ENCODE data around the gene RANBP10.

RANBP10 gene

GRCh38 chr16:67731071-67731752 is 75.1 kb downstream of the RANBP10 start:
- H3K4me1 ChIP-seq (ENCODE audit: control insufficient read depth in 2 of 2, insufficient read depth in 2 of 2, low read length in 2 of 2), result no peaks in the 10 kb centered on the region
- no peaks in the 10 kb centered on the region for H3K9me3 ChIP-seq (ENCODE audit: control insufficient read depth in 2 of 2, low read length in 2 of 2)
- H3K9ac ChIP-seq (ENCODE audit: low read depth in 1 of 2, low read length in 2 of 2), result no peak overlapping the region
- H3K4me3 ChIP-seq (ENCODE audit: low read length in 2 of 2), result no peak overlapping the region
- H3K27me3 ChIP-seq (ENCODE audit: control insufficient read depth in 2 of 2, insufficient read depth in 2 of 2, low read length in 2 of 2), result no peaks in the 10 kb centered on the region
- H3K36me3 ChIP-seq (ENCODE audit: control insufficient read depth in 2 of 2, insufficient read depth in 2 of 2, low read length in 2 of 2), result peaks cover 47 to 76% of the 10 kb centered on the region in 2 donors
- H3K27ac ChIP-seq (ENCODE audit: low read depth in 2 of 2, low read length in 2 of 2), result no peak overlapping the region

GRCh38 chr16:67730326-67730725 is 76.0 kb downstream of the RANBP10 start:
- Histone ChIP-seq H3K4me3 (ENCODE audit: low read length in 2 of 2) (no peak overlapping the region), H3K9ac (ENCODE audit: low read depth in 1 of 2, low read length in 2 of 2) (no peak overlapping the region), H3K4me1 (ENCODE audit: control insufficient read depth in 2 of 2, insufficient read depth in 2 of 2, low read length in 2 of 2) (no peaks in the 10 kb centered on the region), H3K36me3 (ENCODE audit: control insufficient read depth in 2 of 2, insufficient read depth in 2 of 2, low read length in 2 of 2) (peaks cover 49 to 80% of the 10 kb centered on the region in 2 donors), H3K27me3 (ENCODE audit: control insufficient read depth in 2 of 2, insufficient read depth in 2 of 2, low read length in 2 of 2) (no peaks in the 10 kb centered on the region), H3K27ac (ENCODE audit: low read depth in 2 of 2, low read length in 2 of 2) (no peak overlapping the region), H3K9me3 (ENCODE audit: control insufficient read depth in 2 of 2, low read length in 2 of 2) (no peaks in the 10 kb centered on the region)

DNA sequence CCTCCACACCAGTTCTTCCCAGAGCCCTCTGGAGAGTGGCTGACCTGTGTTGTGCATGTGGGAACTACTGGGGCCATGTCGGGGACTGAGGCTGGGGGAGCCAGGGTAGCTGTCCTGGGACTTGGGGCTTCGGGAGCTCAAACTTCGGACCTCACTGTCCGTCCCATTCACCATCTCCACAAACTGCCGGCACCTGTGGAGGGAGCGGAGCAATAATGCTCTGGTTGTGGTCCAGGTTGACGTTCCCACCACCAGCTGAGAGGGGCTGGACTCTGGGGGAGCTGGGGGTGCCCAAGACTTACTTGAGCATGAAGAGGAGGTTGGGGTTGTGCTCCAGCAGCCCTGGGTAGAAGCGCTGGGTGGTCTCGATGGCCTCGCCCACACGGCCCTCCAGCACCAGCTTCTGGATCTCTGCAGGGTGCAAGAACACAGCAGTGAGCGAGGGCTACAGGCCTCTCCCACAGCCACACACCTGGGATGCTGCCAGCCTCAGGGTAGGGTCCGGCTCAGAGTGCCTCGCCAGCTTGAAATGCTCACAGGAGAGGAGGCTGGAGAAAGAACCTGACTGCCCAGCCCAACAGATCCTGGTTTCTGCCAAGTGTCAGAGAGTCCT is 76.6 kb downstream of the RANBP10 start:
- Histone ChIP-seq H3K9me3 (ENCODE audit: control insufficient read depth in 2 of 2, low read length in 2 of 2) (no peaks in the 10 kb centered on the region), H3K4me1 (ENCODE audit: control insufficient read depth in 2 of 2, insufficient read depth in 2 of 2, low read length in 2 of 2) (no peaks in the 10 kb centered on the region), H3K27me3 (ENCODE audit: control insufficient read depth in 2 of 2, insufficient read depth in 2 of 2, low read length in 2 of 2) (no peaks in the 10 kb centered on the region), H3K4me3 (ENCODE audit: low read length in 2 of 2) (no peak overlapping the region), H3K9ac (ENCODE audit: low read depth in 1 of 2, low read length in 2 of 2) (no peak overlapping the region), H3K36me3 (ENCODE audit: control insufficient read depth in 2 of 2, insufficient read depth in 2 of 2, low read length in 2 of 2) (peaks cover 54 to 80% of the 10 kb centered on the region in 2 donors), H3K27ac (ENCODE audit: low read depth in 2 of 2, low read length in 2 of 2) (no peak overlapping the region)

GRCh38 chr16:67727521-67728485 is 78.6 kb downstream of the RANBP10 start:
- H3K36me3 ChIP-seq (ENCODE audit: control insufficient read depth in 2 of 2, insufficient read depth in 2 of 2, low read length in 2 of 2), result peaks cover 55 to 73% of the 10 kb centered on the region in 2 donors

GRCh38 chr16:67726106-67727034 is 80.0 kb downstream of the RANBP10 start:
- Histone ChIP-seq H3K27ac (ENCODE audit: low read depth in 2 of 2, low read length in 2 of 2) (no peak overlapping the region), H3K36me3 (ENCODE audit: control insufficient read depth in 2 of 2, insufficient read depth in 2 of 2, low read length in 2 of 2) (peaks cover 51 to 63% of the 10 kb centered on the region in 2 donors), H3K4me3 (ENCODE audit: low read length in 2 of 2) (no peak overlapping the region), H3K27me3 (ENCODE audit: control insufficient read depth in 2 of 2, insufficient read depth in 2 of 2, low read length in 2 of 2) (no peaks in the 10 kb centered on the region), H3K9ac (ENCODE audit: low read depth in 1 of 2, low read length in 2 of 2) (no peak overlapping the region), H3K4me1 (ENCODE audit: control insufficient read depth in 2 of 2, insufficient read depth in 2 of 2, low read length in 2 of 2) (no peaks in the 10 kb centered on the region), H3K9me3 (ENCODE audit: control insufficient read depth in 2 of 2, low read length in 2 of 2) (no peaks in the 10 kb centered on the region)

More at GRCh38 chr16:67727521-67728485, 78.6 kb downstream of the RANBP10 start:
- Histone ChIP-seq H3K27me3 (ENCODE audit: control insufficient read depth in 2 of 2, insufficient read depth in 2 of 2, low read length in 2 of 2) (no peaks in the 10 kb centered on the region), H3K9ac (ENCODE audit: low read depth in 1 of 2, low read length in 2 of 2) (no peak overlapping the region), H3K27ac (ENCODE audit: low read depth in 2 of 2, low read length in 2 of 2) (no peak overlapping the region), H3K4me1 (ENCODE audit: control insufficient read depth in 2 of 2, insufficient read depth in 2 of 2, low read length in 2 of 2) (no peaks in the 10 kb centered on the region), H3K4me3 (ENCODE audit: low read length in 2 of 2) (no peak overlapping the region), H3K9me3 (ENCODE audit: control insufficient read depth in 2 of 2, low read length in 2 of 2) (no peaks in the 10 kb centered on the region)

- Histone ChIP-seq H3K4me1 (ENCODE audit: control insufficient read depth in 2 of 2, insufficient read depth in 2 of 2, low read length in 2 of 2) (peaks cover 9% of the 10 kb centered on the region in 2 donors), H3K4me3 (ENCODE audit: low read length in 2 of 2) (no peak overlapping the region), H3K9ac (ENCODE audit: low read depth in 1 of 2, low read length in 2 of 2) (no peak overlapping the region), H3K27ac (ENCODE audit: low read depth in 2 of 2, low read length in 2 of 2) (no peak overlapping the region), H3K36me3 (ENCODE audit: control insufficient read depth in 2 of 2, insufficient read depth in 2 of 2, low read length in 2 of 2) (peaks cover 28 to 40% of the 10 kb centered on the region in 2 donors), H3K9me3 (ENCODE audit: control insufficient read depth in 2 of 2, low read length in 2 of 2) (no peaks in the 10 kb centered on the region), H3K27me3 (ENCODE audit: control insufficient read depth in 2 of 2, insufficient read depth in 2 of 2, low read length in 2 of 2) (no peaks in the 10 kb centered on the region)
Observed at GRCh38 chr16:67723911-67724305, 82.5 kb downstream of the RANBP10 start.

DNA sequence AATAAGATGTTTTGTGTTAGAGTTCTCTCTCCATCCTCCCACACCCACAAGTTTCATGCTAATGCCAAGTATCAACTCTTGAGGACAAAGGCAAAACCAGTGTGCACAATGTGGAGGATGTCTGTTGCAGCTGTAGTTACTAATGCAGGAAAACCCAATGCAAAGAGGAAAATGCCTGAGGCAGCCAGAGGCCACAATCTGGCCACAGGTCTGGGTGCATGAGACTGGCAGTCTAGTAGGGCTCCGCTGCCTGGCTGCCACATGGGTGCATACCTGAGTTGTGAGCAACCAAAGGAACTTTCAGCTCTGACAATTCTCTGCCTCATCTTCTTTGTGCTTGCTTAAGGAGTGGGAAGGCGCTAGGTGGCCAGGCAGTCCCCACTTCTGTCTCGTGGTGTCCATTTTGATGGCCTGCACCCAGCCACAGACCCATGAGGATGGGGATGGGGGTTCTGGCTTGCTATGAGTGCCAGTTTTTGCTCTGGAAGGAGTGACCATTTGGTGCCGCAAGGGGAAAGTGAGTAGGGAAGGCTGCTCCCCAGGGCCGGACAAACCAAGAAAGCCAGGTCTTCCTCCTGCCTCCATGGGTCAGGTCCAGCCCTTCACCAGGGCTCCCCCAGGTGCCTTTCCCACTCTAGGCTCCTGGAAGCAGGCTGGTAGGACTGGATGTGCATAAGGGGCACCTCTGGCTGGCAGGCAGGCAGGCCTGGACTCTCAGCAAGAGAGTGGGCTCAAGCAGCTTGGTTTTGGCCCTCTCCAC is 83.0 kb downstream of the RANBP10 start:
- H3K4me1 ChIP-seq (ENCODE audit: control insufficient read depth in 2 of 2, insufficient read depth in 2 of 2, low read length in 2 of 2), result peaks cover 12 to 14% of the 10 kb centered on the region in 2 donors
- no peak overlapping the region for H3K27ac ChIP-seq (ENCODE audit: low read depth in 2 of 2, low read length in 2 of 2)
- no peak overlapping the region for H3K9ac ChIP-seq (ENCODE audit: low read depth in 1 of 2, low read length in 2 of 2)
- no peaks in the 10 kb centered on the region for H3K27me3 ChIP-seq (ENCODE audit: control insufficient read depth in 2 of 2, insufficient read depth in 2 of 2, low read length in 2 of 2)
- no peaks in the 10 kb centered on the region for H3K9me3 ChIP-seq (ENCODE audit: control insufficient read depth in 2 of 2, low read length in 2 of 2)
- no peak overlapping the region for H3K4me3 ChIP-seq (ENCODE audit: low read length in 2 of 2)
- peaks cover 22 to 35% of the 10 kb centered on the region in 2 donors for H3K36me3 ChIP-seq (ENCODE audit: control insufficient read depth in 2 of 2, insufficient read depth in 2 of 2, low read length in 2 of 2)

DNA sequence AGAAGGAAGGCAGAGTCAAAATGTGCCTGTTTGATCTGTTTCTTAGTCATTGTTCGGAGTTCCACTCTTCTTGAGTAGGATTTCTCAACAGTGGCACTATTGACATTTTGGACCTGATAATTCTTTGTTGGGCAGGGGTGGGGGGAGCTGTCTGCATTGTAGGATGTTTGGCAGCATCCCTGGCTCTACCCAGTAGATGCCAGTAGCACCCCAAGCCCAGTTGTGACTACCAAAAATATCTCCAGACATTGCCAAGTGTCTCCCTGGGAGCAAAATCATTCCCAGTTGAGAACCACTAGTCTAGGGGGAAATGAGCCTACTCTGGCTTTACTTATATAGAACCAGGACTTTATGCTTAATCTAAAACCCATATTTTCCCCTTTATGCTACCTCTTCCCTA is 86.1 kb downstream of the RANBP10 start:
- Histone ChIP-seq H3K9me3 (ENCODE audit: control insufficient read depth in 2 of 2, low read length in 2 of 2) (no peaks in the 10 kb centered on the region), H3K27ac (ENCODE audit: low read depth in 2 of 2, low read length in 2 of 2) (no peak overlapping the region), H3K27me3 (ENCODE audit: control insufficient read depth in 2 of 2, insufficient read depth in 2 of 2, low read length in 2 of 2) (no peaks in the 10 kb centered on the region), H3K4me3 (ENCODE audit: low read length in 2 of 2) (peak overlapping the region in 1 of 2 donors; percentile 87), H3K4me1 (ENCODE audit: control insufficient read depth in 2 of 2, insufficient read depth in 2 of 2, low read length in 2 of 2) (peaks cover 20 to 28% of the 10 kb centered on the region in 2 donors), H3K9ac (ENCODE audit: low read depth in 1 of 2, low read length in 2 of 2) (no peak overlapping the region), H3K36me3 (ENCODE audit: control insufficient read depth in 2 of 2, insufficient read depth in 2 of 2, low read length in 2 of 2) (peaks cover 8 to 9% of the 10 kb centered on the region in 2 donors)

- Histone ChIP-seq H3K9me3 (ENCODE audit: control insufficient read depth in 2 of 2, low read length in 2 of 2) (no peaks in the 10 kb centered on the region), H3K27ac (ENCODE audit: low read depth in 2 of 2, low read length in 2 of 2) (peak overlapping the region; percentile 61 to 82), H3K9ac (ENCODE audit: low read depth in 1 of 2, low read length in 2 of 2) (peak overlapping the region; percentile 66 to 81), H3K27me3 (ENCODE audit: control insufficient read depth in 2 of 2, insufficient read depth in 2 of 2, low read length in 2 of 2) (no peaks in the 10 kb centered on the region), H3K4me1 (ENCODE audit: control insufficient read depth in 2 of 2, insufficient read depth in 2 of 2, low read length in 2 of 2) (peaks cover 20 to 28% of the 10 kb centered on the region in 2 donors), H3K4me3 (ENCODE audit: low read length in 2 of 2) (peak overlapping the region; percentile 87 to 92), H3K36me3 (ENCODE audit: control insufficient read depth in 2 of 2, insufficient read depth in 2 of 2, low read length in 2 of 2) (peaks cover 5 to 6% of the 10 kb centered on the region in 2 donors)
Observed at GRCh38 chr16:67719778-67720144, 86.6 kb downstream of the RANBP10 start.
